ENCODE results near the gene CHRM2.

Gene CHRM2

DNA sequence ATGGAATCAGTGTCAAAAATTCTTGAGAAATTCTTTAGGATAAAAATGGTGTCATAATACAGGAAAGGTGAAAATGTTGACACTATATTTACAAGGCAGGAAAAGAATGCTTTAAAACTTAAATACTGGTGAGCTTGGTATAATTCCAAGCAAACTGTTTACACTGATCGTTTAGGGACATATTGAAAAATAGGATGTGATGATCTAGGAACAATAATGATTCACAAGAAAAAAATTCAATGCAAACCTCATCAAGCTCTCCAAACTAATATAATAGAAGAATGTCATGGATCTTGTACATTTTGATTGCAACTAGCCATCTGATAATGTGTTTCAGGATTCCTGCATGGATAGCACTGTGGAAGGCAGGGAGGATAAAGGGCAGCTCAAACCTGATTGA, 98.4 kb downstream of the CHRM2 start:
- no peak for DNase-seq

DNA sequence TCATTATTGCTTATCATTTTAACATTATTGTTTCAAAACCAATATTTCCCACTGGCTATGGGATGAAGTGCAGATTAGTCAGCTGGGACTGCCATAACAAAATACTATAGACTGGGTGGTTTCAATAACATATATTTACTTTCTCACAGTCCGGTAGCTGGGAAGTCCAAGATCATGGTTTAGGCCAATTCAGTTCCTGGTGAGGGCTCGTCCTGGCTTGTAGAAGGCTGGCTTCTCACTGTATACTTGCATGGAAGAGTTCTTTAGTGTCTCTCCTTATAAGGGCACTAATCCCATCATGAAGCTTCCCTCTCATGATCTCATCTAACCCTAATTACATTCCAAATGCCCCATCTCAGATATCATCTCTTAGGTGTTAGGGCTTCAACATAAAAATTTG, 101.3 kb downstream of the CHRM2 start:
- no peak for DNase-seq

GRCh38 chr7:136971776-136972175, 103.3 kb downstream of the CHRM2 start:
- no peak for DNase-seq

- DNase-seq: no peak
Measured at GRCh38 chr7:136976504-136977251, 108.2 kb downstream of the CHRM2 start.

GRCh38 chr7:136993377-136993776, 124.9 kb downstream of the CHRM2 start:
- DNase-seq: no peak

- DNase-seq: no peak
Measured at GRCh38 chr7:136997735-136998134, 129.3 kb downstream of the CHRM2 start.

DNA sequence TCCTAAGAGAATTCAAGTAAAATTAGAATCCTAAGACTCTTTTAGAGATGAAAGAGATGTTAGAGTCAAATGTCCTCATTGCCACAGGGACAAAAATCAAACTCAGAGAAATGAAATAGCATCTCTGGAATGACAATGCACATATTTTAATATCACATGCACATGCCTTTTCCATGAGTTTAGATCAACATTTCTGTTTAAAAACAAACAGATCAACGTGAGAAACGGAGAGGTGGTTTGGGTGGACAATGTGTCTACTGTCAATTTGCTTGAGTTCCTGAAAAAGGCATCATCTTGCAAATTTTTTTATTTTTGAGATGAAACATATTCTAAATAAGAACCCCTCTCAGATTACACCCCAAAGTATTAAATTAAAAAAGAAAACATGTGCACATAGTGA, 130.0 kb downstream of the CHRM2 start:
- DNase-seq: no peak

GRCh38 chr7:137000621-137001020, 132.2 kb downstream of the CHRM2 start:
- DNase-seq: no peak

- DNase-seq: no peak
Measured at GRCh38 chr7:137001041-137001440, 132.6 kb downstream of the CHRM2 start.

- no peak for DNase-seq
Measured at GRCh38 chr7:137001478-137001877, 133.0 kb downstream of the CHRM2 start.

- no peak for DNase-seq
Measured at GRCh38 chr7:137003086-137003485, 134.6 kb downstream of the CHRM2 start.

GRCh38 chr7:137003566-137003965, 135.1 kb downstream of the CHRM2 start:
- DNase-seq: no peak

GRCh38 chr7:137005873-137006272, 137.4 kb downstream of the CHRM2 start:
- DNase-seq: no peak

DNA sequence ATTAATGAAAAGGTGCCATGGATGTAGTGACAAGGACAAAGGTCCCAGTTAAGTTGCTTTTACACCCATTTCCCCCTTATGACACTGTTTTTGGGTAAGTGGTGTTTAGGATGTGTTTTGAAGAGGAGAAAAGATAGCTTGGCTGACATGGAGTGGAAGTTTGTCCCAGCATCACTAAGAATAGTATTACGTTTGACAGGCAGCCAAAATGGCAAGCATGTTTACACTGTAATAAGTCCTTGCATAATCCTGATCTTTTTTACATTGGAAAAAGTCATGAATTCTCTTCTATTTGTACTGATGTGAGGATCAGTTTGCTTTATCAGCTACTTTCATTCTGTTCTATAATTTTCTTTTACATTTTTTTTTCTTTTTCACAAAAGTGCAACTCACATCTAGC, 137.8 kb downstream of the CHRM2 start:
- DNase-seq: no peak

DNA sequence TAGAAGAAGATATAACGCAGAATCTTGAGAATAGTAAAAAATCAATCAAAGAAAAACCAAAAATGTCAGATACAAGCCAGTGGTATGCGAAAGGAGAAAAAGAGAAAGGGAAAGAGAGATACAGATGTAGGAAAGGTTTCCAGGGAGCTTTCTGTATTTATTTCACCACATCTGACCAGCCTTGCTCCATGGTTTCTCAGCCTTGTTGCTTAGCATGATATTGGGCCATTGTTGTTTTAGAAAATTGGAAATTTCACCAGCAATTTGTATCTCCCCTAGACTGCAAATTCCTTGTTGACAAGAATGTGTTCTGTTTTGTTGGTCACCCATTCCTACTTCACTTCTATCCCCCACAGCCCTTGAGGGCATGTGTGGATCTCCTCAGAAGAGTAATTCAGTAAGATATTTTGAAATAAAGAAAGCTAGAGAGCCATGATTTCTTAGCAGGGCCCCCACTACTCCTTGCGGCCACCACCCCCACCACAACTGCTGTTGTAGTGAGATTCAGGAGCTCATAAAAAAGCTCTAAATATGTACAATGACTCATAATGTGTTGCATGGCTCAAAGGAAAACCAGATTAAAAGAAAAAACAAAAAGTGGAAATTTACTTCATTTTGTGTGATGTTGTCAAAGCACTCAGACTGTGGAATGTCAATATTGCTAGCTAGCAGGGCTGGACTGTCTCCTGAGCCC, 138.7 kb downstream of the CHRM2 start:
- no peak for DNase-seq

- DNase-seq: no peak
Measured at GRCh38 chr7:137009404-137009803, 141.0 kb downstream of the CHRM2 start.

- DNase-seq: no peak
Measured at GRCh38 chr7:137015015-137015414, 146.6 kb downstream of the CHRM2 start.

GRCh38 chr7:137017221-137017620, 148.8 kb downstream of the CHRM2 start:
- no peak for DNase-seq

DNA sequence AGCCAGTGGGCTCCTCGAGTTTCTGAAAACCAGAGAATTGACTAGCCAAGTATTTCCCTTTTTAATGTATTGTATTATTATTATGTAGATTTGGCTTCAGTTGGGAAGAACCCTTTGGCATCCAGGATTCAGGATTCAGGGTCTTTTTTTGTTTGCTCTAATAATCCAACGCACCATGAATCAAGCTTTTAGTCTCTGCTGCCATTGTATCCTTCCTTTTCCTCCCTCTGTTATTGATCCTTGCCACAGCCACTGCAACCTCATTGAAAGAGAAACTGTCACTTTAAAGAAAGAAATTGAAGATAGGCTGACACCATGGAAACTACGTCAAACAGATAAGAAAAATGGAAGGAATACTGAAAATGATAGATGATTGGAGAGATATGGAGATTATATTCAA, 150.0 kb downstream of the CHRM2 start:
- no peak for DNase-seq

DNA sequence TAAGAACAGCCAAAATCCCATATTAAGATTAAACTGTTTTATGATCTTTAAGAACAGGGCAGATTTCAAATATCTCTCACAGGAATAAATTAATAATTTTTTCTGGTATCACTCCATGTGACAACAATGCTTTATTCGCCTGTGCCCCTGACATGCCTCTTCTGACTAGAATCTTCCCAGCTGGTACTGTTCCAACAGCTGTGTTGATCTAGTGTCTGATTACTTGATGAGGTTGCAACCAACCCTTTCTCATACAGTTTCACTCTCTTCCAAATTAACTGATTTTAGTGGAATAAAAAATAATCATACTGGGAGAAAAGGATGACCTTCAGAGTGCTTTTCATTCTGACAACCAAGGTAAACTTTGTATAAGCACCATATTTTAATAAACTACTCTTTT, 151.9 kb downstream of the CHRM2 start:
- DNase-seq: peak; percentile 5

- no peak for DNase-seq
Measured at GRCh38 chr7:137025469-137026175, 157.2 kb downstream of the CHRM2 start.

DNA sequence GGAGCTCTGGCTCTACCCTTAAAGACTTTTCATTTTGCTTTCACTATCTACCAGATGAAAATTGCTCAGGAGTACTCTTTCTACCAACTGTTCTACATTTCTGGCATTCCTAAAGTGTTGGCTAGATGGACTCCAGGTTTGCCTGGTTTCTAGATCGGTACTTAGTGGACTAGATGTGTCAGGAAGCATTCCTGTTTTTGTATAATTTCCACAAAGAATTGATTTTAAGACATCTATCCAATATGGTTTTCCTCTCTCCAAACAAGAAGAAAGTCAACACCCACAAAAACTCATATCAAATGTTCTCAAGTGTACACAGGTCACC, 157.7 kb downstream of the CHRM2 start:
- no peak for DNase-seq

DNA sequence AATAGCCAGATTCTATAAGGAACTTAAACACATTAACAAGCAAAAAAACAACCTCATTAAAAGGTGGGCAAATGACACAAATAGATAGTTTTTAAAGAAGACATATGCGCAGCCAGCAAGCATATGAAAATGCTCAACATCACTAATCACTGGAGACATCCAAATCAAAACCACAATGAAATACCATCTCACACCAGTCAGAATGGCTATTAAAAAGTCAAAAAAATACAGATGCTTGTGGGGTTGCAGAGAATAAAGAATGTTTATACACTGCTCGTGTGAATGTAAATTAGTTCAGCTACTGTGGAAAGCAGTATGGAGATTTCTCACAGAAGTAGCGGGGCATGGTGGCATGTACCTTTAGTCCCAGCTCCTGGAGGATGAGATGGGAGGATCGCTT, 164.0 kb downstream of the CHRM2 start:
- DNase-seq: no peak

DNA sequence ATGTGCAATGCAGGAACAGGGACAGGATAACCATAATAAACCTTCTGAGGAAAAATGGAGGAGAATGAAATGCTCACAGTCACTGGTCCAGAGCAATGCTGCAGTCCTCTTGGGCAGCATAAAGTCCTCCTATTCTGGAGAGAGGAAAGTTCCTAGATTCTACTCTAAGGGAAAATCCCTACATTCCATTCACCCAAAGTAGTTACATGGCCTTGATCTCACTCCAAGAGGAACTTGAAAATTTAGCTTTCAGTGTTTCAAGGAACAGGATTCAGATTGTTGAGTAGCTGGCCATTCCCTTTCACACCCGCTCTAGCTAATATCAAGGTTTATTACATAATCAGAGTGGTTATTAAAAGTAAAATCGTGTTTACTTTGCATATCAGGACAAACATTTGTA, 168.3 kb downstream of the CHRM2 start:
- no peak for DNase-seq

Measured in NCI-H146 (cell line).